HepG2 (cell line): ENCODE data around the gene BPIFB6. TPM values are rescaled to one million over a fixed set of nuclear protein-coding genes. Genes with fewer than 3 reads are reported as not detected.

Experiments used
- ATAC-seq: fragments of 200-7000 bp; cut with Tn5 transposase; 3 replicates; pipeline ENCODE4 v1.9.1; 2020; ENCODE audit warnings: mild to moderate bottlenecking, moderate library complexity
- BruUV-seq: library from RNA; stranded (reverse); fragments of 400-500 nt; replicated peaks from 2 replicates; lab custom pipeline; 2021; lab: Mats Ljungman, UMichigan
- CTCF ChIA-PET: fragments of 300-600 bp; formaldehyde crosslinking; extraction: SDS; loops from one replicate; lab custom pipeline; 2021; ENCODE audit warnings: low total read pairs, inconsistent platforms, low intra/inter-chr PET ratio; lab: Yijun Ruan, JAX
- POLR2A ChIA-PET: fragments of 350-600 bp; sonication (Branson Sonifier 250); formaldehyde crosslinking; loops from one replicate; lab custom pipeline; 2020; ENCODE audit warnings: antibody characterized with exemption, inconsistent platforms; lab: Yijun Ruan, JAX
- DNase-seq: peaks from one replicate; pipeline ENCODE4 v3.0.0-alpha.2; 2015; ENCODE audit warnings: low spot score
- FAIRE-seq: peaks from 3 replicates; lab custom pipeline; 2011; peaks lifted over from hg19 to GRCh38; lab: Jason Lieb, UNC
- H2AFZ ChIP-seq: one replicate; pipeline ENCODE4 v1.6.1; 2011; ENCODE audit warnings: low read length, inconsistent platforms
- H3K27ac ChIP-seq: fragments of 300-600 bp; 3 replicates; pipeline ENCODE4 v1.8.0; 2011; ENCODE audit warnings: mixed run types, mild to moderate bottlenecking, mixed read lengths, low read length, inconsistent platforms; ENCODE audit not compliant: insufficient read depth; ENCODE audit errors: extremely low read length
- H3K27me3 ChIP-seq, 2 experiments: fragments of 200-600 bp in 1 of 2; 2 replicates in 1 of 2; 3 replicates in 1 of 2; pipeline versions ENCODE4 v1.6.0 to v1.8.0; 2011; ENCODE audit warnings: low read length in 2 of 2, mild to moderate bottlenecking in 2 of 2, moderate library complexity in 2 of 2, inconsistent platforms in 1 of 2; ENCODE audit not compliant: insufficient read depth in 2 of 2, control insufficient read depth in 1 of 2
- H3K36me3 ChIP-seq, 2 experiments: fragments of 200-600 bp in 1 of 2; replicated peaks in 1 of 2; 2 replicates in 1 of 2; 3 replicates in 1 of 2; pipeline versions ENCODE4 v1.5.1 to v1.8.0; 2011; ENCODE audit warnings: low read length in 2 of 2, inconsistent platforms in 1 of 2; ENCODE audit not compliant: insufficient read depth in 2 of 2, control insufficient read depth in 1 of 2
- H3K4me1 ChIP-seq: 2 replicates; pipeline ENCODE4 v1.5.1; 2012; ENCODE audit warnings: low read length, inconsistent platforms; ENCODE audit not compliant: insufficient read depth
- H3K4me2 ChIP-seq: 2 replicates; pipeline ENCODE4 v1.6.0; 2011; ENCODE audit warnings: low read depth, low read length, inconsistent platforms
- H3K4me3 ChIP-seq, 3 experiments: fragments of 200-600 bp in 1 of 3; sonication (generic), shearing (Covaris generic) in 1 of 3; replicated peaks in 1 of 3; 2 replicates each; pipeline ENCODE4 v1.5.1; 2011 to 2016; ENCODE audit warnings: low read length in 3 of 3, inconsistent platforms in 2 of 3, low read depth in 2 of 3, mild to moderate bottlenecking in 2 of 3, control low read depth in 1 of 3, mixed read lengths in 1 of 3; ENCODE audit not compliant: insufficient read depth in 1 of 3
- H3K79me2 ChIP-seq: one replicate; pipeline ENCODE4 v1.6.1; 2011; ENCODE audit warnings: low read length, inconsistent platforms; ENCODE audit not compliant: insufficient read depth
- H3K9ac ChIP-seq: 2 replicates; pipeline ENCODE4 v1.6.0; 2011; ENCODE audit warnings: mild to moderate bottlenecking, low read depth, low read length, inconsistent platforms; ENCODE audit not compliant: insufficient read depth
- H3K9me3 ChIP-seq: 2 replicates; pipeline ENCODE4 v1.5.1; 2012; ENCODE audit warnings: mild to moderate bottlenecking, low read length
- H4K20me1 ChIP-seq: 2 replicates; pipeline ENCODE4 v1.6.0; 2011; ENCODE audit warnings: inconsistent platforms, mild to moderate bottlenecking, low read length, moderate library complexity; ENCODE audit not compliant: insufficient read depth
- ARNT ChIP-seq: fragments of 450-650 bp; IDR thresholded peaks from 2 replicates; pipeline ENCODE4 v1.6.1; 2017
- KLF13 ChIP-seq: sonication (generic); formaldehyde crosslinking; IDR thresholded peaks from 2 replicates; pipeline ENCODE4 v1.4.0; 2020; ENCODE audit warnings: mild to moderate bottlenecking, missing genetic modification reagents
- NFRKB ChIP-seq: fragments of 450-650 bp; IDR thresholded peaks from 2 replicates; pipeline ENCODE4 v1.6.1; 2017
- NR1H2 ChIP-seq: sonication (generic); formaldehyde crosslinking; IDR thresholded peaks from 2 replicates; pipeline ENCODE4 v1.8.1; 2022; ENCODE audit warnings: low read depth, missing genetic modification reagents, borderline replicate concordance
- PAWR ChIP-seq: sonication (generic); formaldehyde crosslinking; IDR thresholded peaks from 2 replicates; pipeline ENCODE4 v1.4.0; 2020; ENCODE audit warnings: missing genetic modification reagents, mild to moderate bottlenecking, borderline replicate concordance
- SP1 ChIP-seq, 2 experiments: fragments of 450-650 bp in 1 of 2; sonication (generic) in 1 of 2; formaldehyde crosslinking in 1 of 2; IDR thresholded peaks; 2 replicates each; pipeline versions ENCODE4 v1.4.0 to v1.6.1; 2016 to 2020; ENCODE audit warnings: missing genetic modification reagents in 1 of 2
- SPEN ChIP-seq: sonication (generic); formaldehyde crosslinking; IDR thresholded peaks from 2 replicates; pipeline ENCODE4 v1.5.1; 2020; ENCODE audit warnings: low read depth, mild to moderate bottlenecking, missing genetic modification reagents
- ZBTB1 ChIP-seq: sonication (generic); formaldehyde crosslinking; IDR thresholded peaks from 2 replicates; pipeline ENCODE4 v1.4.0; 2020; ENCODE audit warnings: missing genetic modification reagents, borderline replicate concordance
- ZNF557 ChIP-seq: sonication (generic); formaldehyde crosslinking; IDR thresholded peaks from 2 replicates; pipeline ENCODE4 v1.4.0; 2020; ENCODE audit warnings: missing genetic modification reagents
- ZNF577 ChIP-seq: sonication (generic); formaldehyde crosslinking; IDR thresholded peaks from 2 replicates; pipeline ENCODE4 v1.4.0; 2020; ENCODE audit warnings: mild to moderate bottlenecking, low read depth, missing genetic modification reagents, borderline replicate concordance
- WGBS: methylation state at CpG from one replicate; pipeline ENCODE4 v1.1.6; 2017; ENCODE audit warnings: low lambda C conversion rate; 5-methylcytosine and 5-hydroxymethylcytosine counted together
- in situ Hi-C: cut with HindIII; loops from 2 replicates; pipeline ENCODE4 v1.10.0; 2017; ENCODE audit warnings: low pct_unique_long_range_greater_than_20kb; ENCODE audit not compliant: extremely low pct_ligation_motif_present
- intact Hi-C: fragments of 100-400 bp; cut with micrococcal nuclease; formaldehyde crosslinking; loops from one replicate; pipeline ENCODE4 v1.10.0; 2022; ENCODE audit not compliant: unreplicated experiment
- polyA plus RNA-seq, 8 experiments: library from polyadenylated mRNA; depleted of rRNA in 3 of 8; stranded (reverse) in 7 of 8; unstranded in 1 of 8; fragments of >200 nt; fragmentation: Illumina TruSeq in 4 of 8; extraction: Trizol in 4 of 8; gene quantifications; 2 replicates each; pipeline versions ENCODE4 v1.2.1 to v1.2.3, GENCODE V29; 2011 to 2016; ENCODE audit warnings: low read depth in 4 of 8, missing spikeins in 1 of 8, mixed read lengths in 1 of 8; ENCODE audit not compliant: insufficient read depth in 1 of 8
- total RNA-seq, 5 experiments: library from RNA; depleted of rRNA; stranded (reverse); fragments of >200 nt; fragmentation: Illumina TruSeq; extraction: Trizol; gene quantifications; 2 replicates each; pipeline ENCODE4 v1.2.3, GENCODE V29; 2016; ENCODE audit warnings: low read depth in 1 of 5
- TF ChIP-seq, protein P1 (sequence below): sonication (generic); formaldehyde crosslinking; IDR thresholded peaks from 2 replicates; pipeline ENCODE4 v1.4.0; 2020; ENCODE audit warnings: missing genetic modification reagents
- TF ChIP-seq, protein P2 (sequence below): IDR thresholded peaks from 2 replicates; pipeline ENCODE4 v1.6.1; 2012; ENCODE audit warnings: inconsistent platforms
- TF ChIP-seq, protein P3 (sequence below), 2 experiments: IDR thresholded peaks; 2 replicates each; pipeline ENCODE4 v1.6.1; 2011 to 2012; ENCODE audit warnings: low read length in 2 of 2, borderline replicate concordance in 1 of 2, low read depth in 1 of 2, mild to moderate bottlenecking in 1 of 2, moderate library complexity in 1 of 2
- TF ChIP-seq, protein P4 (sequence below): sonication (generic); formaldehyde crosslinking; IDR thresholded peaks from 2 replicates; pipeline ENCODE4 v1.4.0; 2020; ENCODE audit warnings: missing genetic modification reagents

The BPIFB6 gene
- total and polyA plus RNA-seq, 2 of the 13 experiments (the other 11 are each of a cell fraction or from before 2014, with no cell fraction given) = 0.13 to 1.7 TPM

DNA sequence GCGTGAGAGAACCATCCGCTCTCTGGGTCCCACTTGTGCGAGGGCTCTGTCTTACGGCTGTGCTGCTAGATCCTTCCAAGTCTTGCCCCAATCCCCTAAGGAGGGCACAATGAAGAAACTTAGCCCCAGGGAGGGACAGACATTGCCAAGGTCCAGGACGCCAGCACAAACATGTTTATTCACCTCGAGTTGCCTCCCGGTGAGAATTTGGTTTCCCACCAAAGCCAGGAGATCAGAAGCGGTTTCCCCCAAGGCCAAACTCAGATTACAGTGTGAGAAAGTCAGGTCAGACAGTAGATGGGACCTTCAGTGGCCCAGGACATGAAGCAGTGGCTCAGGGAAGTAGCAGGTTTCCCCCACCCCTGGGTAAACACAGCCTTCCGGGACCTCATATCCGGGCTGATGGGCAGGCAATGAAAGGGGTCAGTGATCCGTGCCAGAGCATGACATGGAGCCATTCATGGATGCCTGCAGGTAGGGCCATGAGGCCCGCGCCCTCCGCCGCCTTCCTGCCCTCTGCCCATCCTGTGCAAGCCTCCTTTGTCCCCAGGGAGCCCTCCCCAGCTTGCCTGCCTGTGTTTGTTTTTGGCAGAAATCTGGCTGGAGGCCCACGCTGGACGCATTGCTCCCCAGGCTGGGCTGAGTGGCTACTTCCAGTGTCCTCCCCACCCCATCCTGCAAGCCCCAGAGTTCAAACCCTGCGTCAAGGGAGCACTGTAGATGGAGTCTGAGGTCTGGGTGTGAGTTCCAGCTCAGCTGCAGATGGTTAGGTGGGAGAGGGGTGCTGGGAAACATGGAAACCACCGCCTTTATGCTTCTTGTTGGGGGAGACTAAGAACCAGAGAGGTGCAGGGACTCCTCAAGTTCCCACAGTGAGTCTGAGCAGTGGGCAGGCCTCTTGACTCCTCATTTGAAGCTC is 22.0 kb upstream of the BPIFB6 start:
- ChIA-PET CTCF (no interaction called here), POLR2A (interaction anchor here (1.1 to 1.2 kb wide), 2 partner anchors 10 kb away, joined by 3 read pairs; no protein-coding TSS in a partner anchor)
- H3K4me2 ChIP-seq = peak overlapping the region; percentile 91
- no peaks in the 10 kb centered on the region; a peak in 1 of 5 replicates for H3K27me3 ChIP-seq
- ATAC-seq (peak; percentile 69), DNase-seq (peak; percentile 99), FAIRE-seq (peak; percentile 84)
- peaks cover 31 to 45% of the 10 kb centered on the region in 2 experiments for H3K36me3 ChIP-seq
- H3K4me3 ChIP-seq = peak overlapping the region; percentile 50 to 79 (median 68)
- H2AFZ ChIP-seq = no peak overlapping the region
- intact Hi-C loops (loop anchor here (2.0 to 10.0 kb wide), 3 partner anchors 13 to 215 kb away; no protein-coding TSS in a partner anchor), in situ Hi-C loops (no loop called here)
- peak overlapping the region; percentile 90 for H3K27ac ChIP-seq
- H3K9ac ChIP-seq = peak overlapping the region; percentile 87
- H3K9me3 ChIP-seq = no peaks in the 10 kb centered on the region
- H3K79me2 ChIP-seq = peaks cover 37% of the 10 kb centered on the region
- TSS peak; percentile 99 for BruUV-seq
- 16% methylated on average over 16 of the region's 19 CpGs for WGBS
- H3K4me1 ChIP-seq = peaks cover 88% of the 10 kb centered on the region
- H4K20me1 ChIP-seq = no peaks in the 10 kb centered on the region
- peak; percentile 88 for TF ChIP-seq SPEN
- TF ChIP-seq, protein P1, sequence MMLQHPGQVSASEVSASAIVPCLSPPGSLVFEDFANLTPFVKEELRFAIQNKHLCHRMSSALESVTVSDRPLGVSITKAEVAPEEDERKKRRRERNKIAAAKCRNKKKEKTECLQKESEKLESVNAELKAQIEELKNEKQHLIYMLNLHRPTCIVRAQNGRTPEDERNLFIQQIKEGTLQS (CRISPR knock-in tag) = peak; percentile 48; the same call in 1 of the 2 replicates
- no peak for TF ChIP-seq SP1 (IDR thresholded peaks at IDR 0.05)
- TF ChIP-seq SP1 (CRISPR knock-in tag; IDR thresholded peaks at IDR 0.05) = peak; percentile 42; the same call in 1 of the 2 replicates
- 0 out of 2 replicates have a peak, but pooled peaks have one; percentile 12 for TF ChIP-seq ZBTB1 (CRISPR knock-in tag)
- TF ChIP-seq, protein P2, sequence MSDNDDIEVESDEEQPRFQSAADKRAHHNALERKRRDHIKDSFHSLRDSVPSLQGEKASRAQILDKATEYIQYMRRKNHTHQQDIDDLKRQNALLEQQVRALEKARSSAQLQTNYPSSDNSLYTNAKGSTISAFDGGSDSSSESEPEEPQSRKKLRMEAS = peak; percentile 94
- TF ChIP-seq NR1H2 = peak; percentile 91; the same call in 1 of the 2 replicates
- no peak for TF ChIP-seq ARNT
- TF ChIP-seq, protein P3, sequence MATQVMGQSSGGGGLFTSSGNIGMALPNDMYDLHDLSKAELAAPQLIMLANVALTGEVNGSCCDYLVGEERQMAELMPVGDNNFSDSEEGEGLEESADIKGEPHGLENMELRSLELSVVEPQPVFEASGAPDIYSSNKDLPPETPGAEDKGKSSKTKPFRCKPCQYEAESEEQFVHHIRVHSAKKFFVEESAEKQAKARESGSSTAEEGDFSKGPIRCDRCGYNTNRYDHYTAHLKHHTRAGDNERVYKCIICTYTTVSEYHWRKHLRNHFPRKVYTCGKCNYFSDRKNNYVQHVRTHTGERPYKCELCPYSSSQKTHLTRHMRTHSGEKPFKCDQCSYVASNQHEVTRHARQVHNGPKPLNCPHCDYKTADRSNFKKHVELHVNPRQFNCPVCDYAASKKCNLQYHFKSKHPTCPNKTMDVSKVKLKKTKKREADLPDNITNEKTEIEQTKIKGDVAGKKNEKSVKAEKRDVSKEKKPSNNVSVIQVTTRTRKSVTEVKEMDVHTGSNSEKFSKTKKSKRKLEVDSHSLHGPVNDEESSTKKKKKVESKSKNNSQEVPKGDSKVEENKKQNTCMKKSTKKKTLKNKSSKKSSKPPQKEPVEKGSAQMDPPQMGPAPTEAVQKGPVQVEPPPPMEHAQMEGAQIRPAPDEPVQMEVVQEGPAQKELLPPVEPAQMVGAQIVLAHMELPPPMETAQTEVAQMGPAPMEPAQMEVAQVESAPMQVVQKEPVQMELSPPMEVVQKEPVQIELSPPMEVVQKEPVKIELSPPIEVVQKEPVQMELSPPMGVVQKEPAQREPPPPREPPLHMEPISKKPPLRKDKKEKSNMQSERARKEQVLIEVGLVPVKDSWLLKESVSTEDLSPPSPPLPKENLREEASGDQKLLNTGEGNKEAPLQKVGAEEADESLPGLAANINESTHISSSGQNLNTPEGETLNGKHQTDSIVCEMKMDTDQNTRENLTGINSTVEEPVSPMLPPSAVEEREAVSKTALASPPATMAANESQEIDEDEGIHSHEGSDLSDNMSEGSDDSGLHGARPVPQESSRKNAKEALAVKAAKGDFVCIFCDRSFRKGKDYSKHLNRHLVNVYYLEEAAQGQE (IDR thresholded peaks at IDR 0.05; ENCODE audit: borderline replicate concordance in 1 of 2, low read depth in 1 of 2, low read length in 2 of 2) = peak in 1 of 2 experiments; percentile 67; a peak in 3 of 4 replicates
- no peak for TF ChIP-seq NFRKB
- TF ChIP-seq ZNF557 = no peak
- TF ChIP-seq PAWR (CRISPR knock-in tag) = peak; percentile 99; the same call in 1 of the 2 replicates
- peak; percentile 97 for TF ChIP-seq ZNF577
- 0 out of 2 replicates have a peak, but pooled peaks have one; percentile 25 for TF ChIP-seq KLF13 (CRISPR knock-in tag)
- TF ChIP-seq, protein P4, sequence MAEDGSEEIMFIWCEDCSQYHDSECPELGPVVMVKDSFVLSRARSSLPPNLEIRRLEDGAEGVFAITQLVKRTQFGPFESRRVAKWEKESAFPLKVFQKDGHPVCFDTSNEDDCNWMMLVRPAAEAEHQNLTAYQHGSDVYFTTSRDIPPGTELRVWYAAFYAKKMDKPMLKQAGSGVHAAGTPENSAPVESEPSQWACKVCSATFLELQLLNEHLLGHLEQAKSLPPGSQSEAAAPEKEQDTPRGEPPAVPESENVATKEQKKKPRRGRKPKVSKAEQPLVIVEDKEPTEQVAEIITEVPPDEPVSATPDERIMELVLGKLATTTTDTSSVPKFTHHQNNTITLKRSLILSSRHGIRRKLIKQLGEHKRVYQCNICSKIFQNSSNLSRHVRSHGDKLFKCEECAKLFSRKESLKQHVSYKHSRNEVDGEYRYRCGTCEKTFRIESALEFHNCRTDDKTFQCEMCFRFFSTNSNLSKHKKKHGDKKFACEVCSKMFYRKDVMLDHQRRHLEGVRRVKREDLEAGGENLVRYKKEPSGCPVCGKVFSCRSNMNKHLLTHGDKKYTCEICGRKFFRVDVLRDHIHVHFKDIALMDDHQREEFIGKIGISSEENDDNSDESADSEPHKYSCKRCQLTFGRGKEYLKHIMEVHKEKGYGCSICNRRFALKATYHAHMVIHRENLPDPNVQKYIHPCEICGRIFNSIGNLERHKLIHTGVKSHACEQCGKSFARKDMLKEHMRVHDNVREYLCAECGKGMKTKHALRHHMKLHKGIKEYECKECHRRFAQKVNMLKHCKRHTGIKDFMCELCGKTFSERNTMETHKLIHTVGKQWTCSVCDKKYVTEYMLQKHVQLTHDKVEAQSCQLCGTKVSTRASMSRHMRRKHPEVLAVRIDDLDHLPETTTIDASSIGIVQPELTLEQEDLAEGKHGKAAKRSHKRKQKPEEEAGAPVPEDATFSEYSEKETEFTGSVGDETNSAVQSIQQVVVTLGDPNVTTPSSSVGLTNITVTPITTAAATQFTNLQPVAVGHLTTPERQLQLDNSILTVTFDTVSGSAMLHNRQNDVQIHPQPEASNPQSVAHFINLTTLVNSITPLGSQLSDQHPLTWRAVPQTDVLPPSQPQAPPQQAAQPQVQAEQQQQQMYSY = no peak
